Left cardiac atrium (tissue), 4 donors: ENCODE data around the gene NOL4L. TPM values are rescaled to one million over a fixed set of nuclear protein-coding genes. Genes with fewer than 3 reads are reported as not detected.

Experiments
- ATAC-seq, 2 donors: fragments of 200-7000 bp; cut with Tn5 transposase; one replicate each; pipeline ENCODE4 v1.9.1; 2020; ENCODE audit warnings: mild to moderate bottlenecking in 2 of 2, moderate library complexity in 2 of 2
- DNase-seq: peaks from one replicate; pipeline ENCODE4 v3.0.0-alpha.2; 2020
- intact Hi-C, 2 donors: fragments of 100-400 bp; cut with DNase I; formaldehyde crosslinking; loops; one replicate each; pipeline versions ENCODE4 v1.14.1 to v1.15.1; 2022 to 2023
- total RNA-seq, 2 donors: library from RNA; stranded (reverse); fragmentation: NEBNext Ultra II Directional; extraction: Animal tissue kit (Norgen Biotek cat#: 25700); gene quantifications; one replicate each; pipeline ENCODE4 v1.2.1, GENCODE V29; 2021
- donor health status: DM: no; HTN: yes; CAD: no.
- donor health status: DM: no; HTN: yes; CAD: no; lungs with severe emphysema.
- donor health status: DM: yes; HTN: yes; CAD: no.
- donor health status: Dilated cardiomyopathy.

Gene NOL4L
- total RNA-seq, 2 donors from 2014 or later: 8.5 to 9.7 TPM

DNA sequence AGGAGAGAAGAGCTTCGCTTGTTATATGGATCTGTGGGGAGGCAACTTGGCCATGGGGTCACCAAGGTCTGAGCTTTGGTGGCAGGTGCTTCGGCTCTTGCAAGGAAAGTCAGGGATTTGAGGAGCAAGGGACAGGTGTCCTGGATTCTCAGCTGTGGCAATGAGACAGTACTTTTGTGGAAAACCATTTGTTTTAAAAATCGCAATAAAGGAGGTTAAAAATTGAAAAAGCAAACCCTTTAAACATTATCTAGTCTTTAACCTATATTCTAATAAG, 64.3 kb downstream of the NOL4L start:
- ATAC-seq: no peak
- intact Hi-C loops: loop anchor here in 1 of 2 donors (1.0 kb wide), 1 partner anchor 132 kb away; no protein-coding TSS in a partner anchor
- DNase-seq: no peak

GRCh38 chr20:32519381-32519730, 65.8 kb downstream of the NOL4L start:
- DNase-seq (no peak), ATAC-seq (no peak)
- intact Hi-C loops: no loop called here

DNA sequence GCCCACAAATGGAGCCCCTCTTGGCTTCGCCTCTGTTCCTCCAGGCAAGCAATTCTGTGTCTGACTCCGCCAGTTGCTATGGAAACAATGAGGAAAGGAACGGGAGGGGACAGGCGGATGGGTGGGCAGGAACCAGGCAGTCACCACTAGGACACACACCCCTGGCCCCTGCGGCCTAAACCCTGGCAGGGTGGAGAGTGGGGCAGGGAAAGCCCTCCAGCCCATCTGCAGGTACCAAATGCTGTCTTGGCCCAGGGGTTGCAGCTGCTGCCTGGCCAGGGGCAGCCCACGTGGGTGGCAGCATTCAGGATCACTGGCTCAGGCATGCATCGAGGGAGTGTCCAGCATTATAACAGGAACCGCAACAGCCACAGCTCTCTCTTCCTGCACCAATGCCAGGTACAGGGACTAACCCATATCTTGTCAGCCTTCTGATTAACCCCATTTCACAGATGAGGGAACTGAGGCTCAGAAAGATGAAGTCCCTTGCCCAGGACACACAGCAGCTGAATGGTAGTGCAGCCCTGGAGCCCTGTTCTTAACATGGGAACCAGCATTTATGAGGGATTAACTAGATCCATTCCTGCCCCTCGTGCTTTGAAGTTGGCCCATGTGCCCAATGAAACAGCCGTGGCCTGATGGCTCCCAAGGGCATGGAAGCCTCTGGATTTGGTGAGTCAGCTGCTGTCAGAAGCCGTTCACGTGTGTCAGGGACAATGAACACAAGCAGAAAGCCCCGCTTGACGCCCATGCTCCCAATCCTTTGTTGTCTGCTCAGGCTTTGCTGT, 66.3 kb downstream of the NOL4L start:
- DNase-seq (no peak), ATAC-seq (no peak)
- intact Hi-C loops: no loop called here

DNA sequence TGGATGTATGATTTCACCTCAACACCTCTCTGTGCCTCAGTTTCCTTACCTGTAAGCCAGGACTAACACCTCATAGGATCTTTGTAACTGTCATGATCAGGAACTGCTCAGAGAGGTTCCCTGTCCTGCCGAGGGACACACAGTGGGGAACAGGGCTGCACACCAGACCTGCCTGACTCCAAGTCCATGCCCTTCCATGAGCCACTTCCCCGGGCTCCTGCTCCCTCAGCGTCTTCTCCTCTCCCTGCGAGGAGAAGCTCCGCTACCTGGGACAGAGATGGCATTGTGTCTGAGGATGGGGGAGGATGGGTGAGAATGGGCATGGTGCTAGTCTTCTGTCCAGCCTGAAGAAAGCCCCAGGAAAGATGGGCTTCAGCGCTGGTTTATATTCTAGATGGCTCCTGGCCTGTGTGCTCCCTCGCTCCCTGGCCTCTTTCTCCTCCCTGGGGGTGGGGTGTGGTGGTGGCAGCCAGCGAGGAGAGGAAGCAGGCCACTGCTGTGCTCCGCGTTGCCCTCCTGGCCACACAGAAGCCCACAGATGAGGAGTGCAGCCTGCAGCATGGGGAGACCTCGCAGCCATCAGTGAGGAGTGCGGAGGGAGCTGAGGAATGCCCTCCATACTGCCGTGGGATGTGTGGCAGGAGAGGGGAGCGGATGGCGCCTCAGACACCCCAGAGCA, 67.1 kb downstream of the NOL4L start:
- ATAC-seq (no peak), DNase-seq (no peak)
- intact Hi-C loops: no loop called here

DNA sequence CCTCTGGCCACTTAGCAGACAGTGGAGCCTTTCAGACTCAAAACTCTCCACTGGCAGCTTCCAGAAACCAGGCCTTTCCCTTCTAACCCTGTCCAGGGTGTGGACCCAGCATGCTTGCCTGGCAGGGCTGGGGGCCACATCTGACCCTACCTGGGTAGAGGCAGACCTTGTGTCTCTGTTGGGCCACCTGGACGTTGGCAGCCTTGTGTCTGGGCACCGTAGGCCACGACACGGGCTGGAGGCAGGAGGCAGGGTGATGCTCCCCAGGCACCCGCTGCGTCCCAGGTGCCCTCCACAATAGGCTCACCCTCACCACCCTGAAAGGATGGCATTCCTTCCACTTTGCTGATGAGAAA, 67.6 kb downstream of the NOL4L start:
- ATAC-seq (no peak), DNase-seq (no peak)
- intact Hi-C loops: no loop called here

DNA sequence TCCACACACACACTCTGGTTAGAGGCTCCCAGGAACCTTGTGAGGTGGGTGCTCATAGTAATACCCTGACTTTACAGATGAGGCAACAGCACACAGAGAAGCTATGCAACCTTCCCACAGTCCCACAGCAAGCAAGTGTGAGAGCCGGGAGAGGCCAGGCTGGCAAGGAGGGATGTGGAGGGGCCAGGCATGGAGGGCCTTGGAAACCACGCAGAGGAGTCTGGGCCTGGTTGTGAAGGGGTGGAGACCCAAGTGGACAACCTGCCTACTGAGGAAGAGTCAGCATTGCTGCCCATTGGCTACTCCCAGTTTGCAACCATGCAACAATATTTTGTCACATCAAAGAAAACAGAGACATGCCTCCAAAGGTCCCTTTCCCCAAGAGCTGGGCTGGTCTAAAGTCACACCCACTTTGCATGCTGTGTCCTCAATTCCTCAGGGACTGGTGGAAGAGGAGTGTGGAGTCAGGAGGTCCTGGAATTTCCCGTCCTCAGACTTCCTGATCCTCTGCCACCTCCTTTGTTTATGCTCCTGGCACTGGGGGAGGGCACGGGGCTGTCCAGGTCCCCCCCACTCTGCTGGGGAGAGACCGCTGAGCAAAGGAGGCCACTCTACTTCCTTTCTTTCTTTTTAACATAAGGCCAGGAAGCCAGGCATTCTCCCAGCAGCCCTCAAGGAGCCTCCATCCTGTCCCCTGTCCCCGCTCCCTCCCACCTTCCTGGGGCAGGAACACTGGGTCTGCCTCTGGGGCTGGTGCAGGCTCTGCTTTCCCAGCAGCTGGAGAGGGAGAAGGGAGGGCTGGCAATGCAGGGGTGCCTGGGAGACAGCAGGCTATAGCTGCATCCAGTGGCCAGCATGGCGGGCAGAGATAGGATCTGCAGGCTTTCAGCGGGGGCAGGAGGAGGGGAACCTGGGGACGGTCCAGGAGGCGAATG, 68.3 kb downstream of the NOL4L start:
- ATAC-seq: peak; percentile 19 to 41
- DNase-seq: no peak
- intact Hi-C loops: no loop called here

DNA sequence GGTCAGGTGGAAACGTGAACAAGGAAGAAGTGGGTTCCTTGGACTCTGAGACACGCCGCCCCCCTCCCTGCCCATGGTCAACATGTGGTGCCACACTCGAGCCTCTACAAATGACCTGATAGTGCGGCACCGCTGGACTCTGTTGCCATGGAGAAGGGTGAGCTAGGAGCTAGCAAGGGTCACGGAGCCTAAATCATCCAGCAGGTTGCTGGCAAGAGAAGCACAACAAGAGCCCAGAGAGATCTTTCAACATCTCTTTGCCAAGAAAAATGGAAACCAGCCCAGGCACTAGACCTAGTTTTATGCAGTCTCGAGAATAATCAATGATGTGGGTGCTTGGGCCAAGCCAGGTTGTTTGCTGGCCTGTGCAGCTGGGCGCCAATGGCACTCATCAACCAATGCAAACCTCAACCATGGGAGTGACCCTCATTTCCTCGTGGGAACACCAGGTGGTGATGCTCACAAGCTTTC, 69.5 kb downstream of the NOL4L start:
- intact Hi-C loops: no loop called here

GRCh38 chr20:32514760-32515159, 70.4 kb downstream of the NOL4L start:
- DNase-seq: no peak
- no peak for ATAC-seq
- intact Hi-C loops: no loop called here

More for the DNA sequence above, 69.5 kb downstream of the NOL4L start:
- ATAC-seq (no peak), DNase-seq (no peak)

GRCh38 chr20:32513031-32513866, 71.9 kb downstream of the NOL4L start:
- ATAC-seq: no peak
- DNase-seq: no peak
- intact Hi-C loops: no loop called here

GRCh38 chr20:32512047-32512385, 73.1 kb downstream of the NOL4L start:
- DNase-seq: no peak
- no peak for ATAC-seq
- intact Hi-C loops: no loop called here

- intact Hi-C loops: no loop called here
- DNase-seq: no peak
- no peak for ATAC-seq
Measured at GRCh38 chr20:32511358-32512046, 73.6 kb downstream of the NOL4L start.

GRCh38 chr20:32510601-32511357, 74.4 kb downstream of the NOL4L start:
- ATAC-seq (peak in 1 of 2 donors; percentile 13), DNase-seq (no peak)
- intact Hi-C loops: no loop called here

DNA sequence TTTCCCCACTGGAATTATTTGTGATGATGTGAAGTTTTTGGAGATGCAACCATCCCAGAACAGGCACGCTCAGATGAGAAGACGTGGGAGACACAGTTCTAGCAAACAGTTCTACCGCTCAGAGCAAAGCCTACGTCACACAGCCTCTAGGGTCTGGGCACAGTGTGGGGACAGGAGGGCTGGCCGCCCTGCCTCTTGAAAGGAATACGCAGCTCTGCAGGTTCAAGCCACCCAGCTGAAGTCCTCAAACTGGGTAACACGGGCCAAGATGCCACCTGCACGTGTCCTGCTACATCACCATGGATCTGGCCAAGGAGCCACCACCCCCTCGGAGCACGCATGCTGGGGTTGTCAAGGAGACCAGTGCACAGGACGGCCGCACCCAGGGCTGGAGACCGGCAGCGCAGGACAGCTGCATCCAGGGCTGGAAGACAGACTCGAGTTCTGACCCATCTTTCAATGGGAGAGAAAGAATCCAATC, 75.0 kb downstream of the NOL4L start:
- intact Hi-C loops: no loop called here
- ATAC-seq (peak in 1 of 2 donors; percentile 14), DNase-seq (no peak)

GRCh38 chr20:32509639-32510066, 75.5 kb downstream of the NOL4L start:
- intact Hi-C loops: no loop called here
- ATAC-seq (no peak), DNase-seq (no peak)

- no peak for DNase-seq
- intact Hi-C loops: no loop called here
- no peak for ATAC-seq
Measured at GRCh38 chr20:32508775-32509119, 76.4 kb downstream of the NOL4L start.

DNA sequence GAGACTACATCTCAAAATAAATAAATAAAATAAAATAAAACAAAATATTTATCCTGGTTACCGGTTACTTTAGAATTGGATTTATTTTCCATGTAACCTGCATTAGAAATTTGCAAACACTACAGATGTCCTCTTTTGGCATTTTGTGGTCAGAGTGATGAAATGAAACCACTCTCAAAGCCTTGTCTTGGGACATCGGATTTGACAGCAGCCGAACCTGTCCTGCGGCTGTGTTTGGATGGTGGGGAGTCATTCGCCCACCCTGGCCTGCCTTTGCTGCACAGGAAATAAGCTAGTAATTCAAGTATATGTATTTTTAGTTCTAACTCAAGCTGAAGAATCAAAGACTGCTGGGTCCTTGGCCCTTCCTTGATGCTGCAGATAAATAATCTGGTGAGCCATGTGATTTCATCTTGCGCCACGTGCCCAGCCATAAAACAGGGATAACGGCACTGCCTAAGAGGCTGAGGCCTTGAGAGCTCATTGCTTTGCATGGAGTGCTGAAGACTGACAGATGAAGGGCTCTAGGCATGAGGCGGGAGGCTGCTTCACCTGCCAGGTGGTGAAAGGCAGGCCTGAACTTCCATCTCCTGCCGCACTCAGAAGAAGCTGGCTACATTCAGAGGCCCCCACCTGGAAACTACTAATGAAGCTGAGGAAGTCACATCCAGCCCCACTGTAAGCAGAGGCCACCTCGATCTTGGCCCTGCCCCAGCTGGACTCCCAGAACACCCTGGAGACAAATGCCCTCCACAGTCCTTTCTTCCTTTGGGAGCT, 76.9 kb downstream of the NOL4L start:
- DNase-seq (no peak), ATAC-seq (no peak)
- intact Hi-C loops: no loop called here

GRCh38 chr20:32506721-32507120, 78.4 kb downstream of the NOL4L start:
- DNase-seq (no peak), ATAC-seq (no peak)
- intact Hi-C loops: no loop called here
